HepG2 (cell line): ENCODE results near the gene DUOXA2. TPM values are rescaled to one million over a fixed set of nuclear protein-coding genes. Genes with fewer than 3 reads are reported as not detected.
A peak's percentile ranks its signal among the peaks of the same experiment; 100 is the strongest.

Experiments
- ATAC-seq: fragments of 200-7000 bp; cut with Tn5 transposase; 3 replicates; pipeline ENCODE4 v1.9.1; 2020; ENCODE audit warnings: mild to moderate bottlenecking, moderate library complexity
- BruUV-seq: library from RNA; stranded (reverse); fragments of 400-500 nt; replicated peaks from 2 replicates; lab custom pipeline; 2021; lab: Mats Ljungman, UMichigan
- CTCF ChIA-PET: fragments of 300-600 bp; formaldehyde crosslinking; extraction: SDS; loops from one replicate; lab custom pipeline; 2021; ENCODE audit warnings: low total read pairs, inconsistent platforms, low intra/inter-chr PET ratio; lab: Yijun Ruan, JAX
- POLR2A ChIA-PET: fragments of 350-600 bp; sonication (Branson Sonifier 250); formaldehyde crosslinking; loops from one replicate; lab custom pipeline; 2020; ENCODE audit warnings: antibody characterized with exemption, inconsistent platforms; lab: Yijun Ruan, JAX
- DNase-seq: peaks from one replicate; pipeline ENCODE4 v3.0.0-alpha.2; 2015; ENCODE audit warnings: low spot score
- FAIRE-seq: peaks from 3 replicates; lab custom pipeline; 2011; peaks lifted over from hg19 to GRCh38; lab: Jason Lieb, UNC
- H2AFZ ChIP-seq: one replicate; pipeline ENCODE4 v1.6.1; 2011; ENCODE audit warnings: low read length, inconsistent platforms
- H3K27ac ChIP-seq: fragments of 300-600 bp; 3 replicates; pipeline ENCODE4 v1.8.0; 2011; ENCODE audit warnings: mixed run types, mild to moderate bottlenecking, mixed read lengths, low read length, inconsistent platforms; ENCODE audit not compliant: insufficient read depth; ENCODE audit errors: extremely low read length
- H3K27me3 ChIP-seq, 2 experiments: fragments of 200-600 bp in 1 of 2; 2 replicates in 1 of 2; 3 replicates in 1 of 2; pipeline versions ENCODE4 v1.6.0 to v1.8.0; 2011; ENCODE audit warnings: low read length in 2 of 2, mild to moderate bottlenecking in 2 of 2, moderate library complexity in 2 of 2, inconsistent platforms in 1 of 2; ENCODE audit not compliant: insufficient read depth in 2 of 2, control insufficient read depth in 1 of 2
- H3K36me3 ChIP-seq, 2 experiments: fragments of 200-600 bp in 1 of 2; replicated peaks in 1 of 2; 2 replicates in 1 of 2; 3 replicates in 1 of 2; pipeline versions ENCODE4 v1.5.1 to v1.8.0; 2011; ENCODE audit warnings: low read length in 2 of 2, inconsistent platforms in 1 of 2; ENCODE audit not compliant: insufficient read depth in 2 of 2, control insufficient read depth in 1 of 2
- H3K4me1 ChIP-seq: 2 replicates; pipeline ENCODE4 v1.5.1; 2012; ENCODE audit warnings: low read length, inconsistent platforms; ENCODE audit not compliant: insufficient read depth
- H3K4me2 ChIP-seq: 2 replicates; pipeline ENCODE4 v1.6.0; 2011; ENCODE audit warnings: low read depth, low read length, inconsistent platforms
- H3K4me3 ChIP-seq, 3 experiments: fragments of 200-600 bp in 1 of 3; sonication (generic), shearing (Covaris generic) in 1 of 3; replicated peaks in 1 of 3; 2 replicates each; pipeline ENCODE4 v1.5.1; 2011 to 2016; ENCODE audit warnings: low read length in 3 of 3, inconsistent platforms in 2 of 3, low read depth in 2 of 3, mild to moderate bottlenecking in 2 of 3, control low read depth in 1 of 3, mixed read lengths in 1 of 3; ENCODE audit not compliant: insufficient read depth in 1 of 3
- H3K79me2 ChIP-seq: one replicate; pipeline ENCODE4 v1.6.1; 2011; ENCODE audit warnings: low read length, inconsistent platforms; ENCODE audit not compliant: insufficient read depth
- H3K9ac ChIP-seq: 2 replicates; pipeline ENCODE4 v1.6.0; 2011; ENCODE audit warnings: mild to moderate bottlenecking, low read depth, low read length, inconsistent platforms; ENCODE audit not compliant: insufficient read depth
- H3K9me3 ChIP-seq: 2 replicates; pipeline ENCODE4 v1.5.1; 2012; ENCODE audit warnings: mild to moderate bottlenecking, low read length
- H4K20me1 ChIP-seq: 2 replicates; pipeline ENCODE4 v1.6.0; 2011; ENCODE audit warnings: inconsistent platforms, mild to moderate bottlenecking, low read length, moderate library complexity; ENCODE audit not compliant: insufficient read depth
- GATAD1 ChIP-seq: IDR thresholded peaks from 2 replicates; pipeline ENCODE4 v1.6.1; 2016; ENCODE audit warnings: missing genetic modification reagents, missing compliant biosample characterization
- HDAC6 ChIP-seq: fragments of 200-600 bp; sonication (generic); IDR thresholded peaks from 2 replicates; pipeline ENCODE4 v1.7.0; 2017; ENCODE audit warnings: mild to moderate bottlenecking, antibody characterized with exemption, low read length, low read depth
- NR1H2 ChIP-seq: sonication (generic); formaldehyde crosslinking; IDR thresholded peaks from 2 replicates; pipeline ENCODE4 v1.8.1; 2022; ENCODE audit warnings: low read depth, missing genetic modification reagents, borderline replicate concordance
- SKI ChIP-seq: fragments of 450-650 bp; IDR thresholded peaks from one replicate; pipeline ENCODE4 v1.6.1; 2018; ENCODE audit warnings: mild to moderate bottlenecking; ENCODE audit not compliant: partially characterized antibody
- SMYD3 ChIP-seq: sonication (generic); formaldehyde crosslinking; IDR thresholded peaks from 2 replicates; pipeline ENCODE4 v1.8.1; 2023; ENCODE audit warnings: mild to moderate bottlenecking, missing genetic modification reagents
- SP2 ChIP-seq: sonication (generic); formaldehyde crosslinking; IDR thresholded peaks from 2 replicates; pipeline ENCODE4 v1.5.1; 2020; ENCODE audit warnings: mild to moderate bottlenecking, missing genetic modification reagents
- SP4 ChIP-seq: sonication (generic); formaldehyde crosslinking; IDR thresholded peaks from 2 replicates; pipeline ENCODE4 v1.8.1; 2023; ENCODE audit warnings: mild to moderate bottlenecking, missing genetic modification reagents
- WIZ ChIP-seq: sonication (generic); formaldehyde crosslinking; IDR thresholded peaks from 2 replicates; pipeline ENCODE4 v1.5.1; 2020; ENCODE audit warnings: mild to moderate bottlenecking, missing genetic modification reagents
- ZBTB21 ChIP-seq: sonication (generic); formaldehyde crosslinking; IDR thresholded peaks from 2 replicates; pipeline ENCODE4 v1.4.0; 2020; ENCODE audit warnings: missing genetic modification reagents
- ZBTB38 ChIP-seq: sonication (generic); formaldehyde crosslinking; IDR thresholded peaks from 2 replicates; pipeline ENCODE4 v1.5.1; 2020; ENCODE audit warnings: mild to moderate bottlenecking, missing genetic modification reagents
- ZNF224 ChIP-seq: sonication (generic); formaldehyde crosslinking; IDR thresholded peaks from 2 replicates; pipeline ENCODE4 v1.5.0; 2020; ENCODE audit warnings: mild to moderate bottlenecking, missing genetic modification reagents
- ZNF253 ChIP-seq: sonication (generic); formaldehyde crosslinking; IDR thresholded peaks from 2 replicates; pipeline ENCODE4 v1.8.0; 2022; ENCODE audit warnings: mild to moderate bottlenecking, missing genetic modification reagents, borderline replicate concordance
- ZNF574 ChIP-seq: sonication (generic); formaldehyde crosslinking; IDR thresholded peaks from 2 replicates; pipeline ENCODE4 v1.4.0; 2020; ENCODE audit warnings: missing genetic modification reagents
- ZNF597 ChIP-seq: sonication (generic); formaldehyde crosslinking; IDR thresholded peaks from 2 replicates; pipeline ENCODE4 v1.5.0; 2020; ENCODE audit warnings: missing genetic modification reagents
- ZNF720 ChIP-seq: sonication (generic); formaldehyde crosslinking; IDR thresholded peaks from 2 replicates; pipeline ENCODE4 v1.4.0; 2020; ENCODE audit warnings: missing genetic modification reagents
- ZNF772 ChIP-seq: sonication (generic); formaldehyde crosslinking; IDR thresholded peaks from 2 replicates; pipeline ENCODE4 v1.5.0; 2020; ENCODE audit warnings: mild to moderate bottlenecking, missing genetic modification reagents
- ZNF777 ChIP-seq: sonication (generic); formaldehyde crosslinking; IDR thresholded peaks from 2 replicates; pipeline ENCODE4 v1.4.0; 2020; ENCODE audit warnings: missing genetic modification reagents
- ZNF788 ChIP-seq: sonication (generic); formaldehyde crosslinking; IDR thresholded peaks from 2 replicates; pipeline ENCODE4 v1.5.0; 2020; ENCODE audit warnings: mild to moderate bottlenecking, missing genetic modification reagents, borderline replicate concordance
- ZSCAN25 ChIP-seq: sonication (generic); formaldehyde crosslinking; IDR thresholded peaks from 2 replicates; pipeline ENCODE4 v1.8.0; 2022; ENCODE audit warnings: mild to moderate bottlenecking, missing genetic modification reagents
- WGBS: methylation state at CpG from one replicate; pipeline ENCODE4 v1.1.6; 2017; ENCODE audit warnings: low lambda C conversion rate; 5-methylcytosine and 5-hydroxymethylcytosine counted together
- in situ Hi-C: cut with HindIII; loops from 2 replicates; pipeline ENCODE4 v1.10.0; 2017; ENCODE audit warnings: low pct_unique_long_range_greater_than_20kb; ENCODE audit not compliant: extremely low pct_ligation_motif_present
- intact Hi-C: fragments of 100-400 bp; cut with micrococcal nuclease; formaldehyde crosslinking; loops from one replicate; pipeline ENCODE4 v1.10.0; 2022; ENCODE audit not compliant: unreplicated experiment
- polyA plus RNA-seq, 8 experiments: library from polyadenylated mRNA; depleted of rRNA in 3 of 8; stranded (reverse) in 7 of 8; unstranded in 1 of 8; fragments of >200 nt; fragmentation: Illumina TruSeq in 4 of 8; extraction: Trizol in 4 of 8; gene quantifications; 2 replicates each; pipeline versions ENCODE4 v1.2.1 to v1.2.3, GENCODE V29; 2011 to 2016; ENCODE audit warnings: low read depth in 4 of 8, missing spikeins in 1 of 8, mixed read lengths in 1 of 8; ENCODE audit not compliant: insufficient read depth in 1 of 8
- total RNA-seq, 5 experiments: library from RNA; depleted of rRNA; stranded (reverse); fragments of >200 nt; fragmentation: Illumina TruSeq; extraction: Trizol; gene quantifications; 2 replicates each; pipeline ENCODE4 v1.2.3, GENCODE V29; 2016; ENCODE audit warnings: low read depth in 1 of 5
- TF ChIP-seq, protein P1 (sequence below): sonication (generic); formaldehyde crosslinking; IDR thresholded peaks from 2 replicates; pipeline ENCODE4 v1.8.0; 2022; ENCODE audit warnings: mild to moderate bottlenecking, missing genetic modification reagents; ENCODE audit not compliant: insufficient replicate concordance
- TF ChIP-seq, protein P2 (sequence below): sonication (generic); formaldehyde crosslinking; IDR thresholded peaks from 2 replicates; pipeline ENCODE4 v1.4.0; 2020; ENCODE audit warnings: mild to moderate bottlenecking, missing genetic modification reagents

The DUOXA2 gene
- total and polyA plus RNA-seq, 2 of the 13 experiments (the other 11 are each of a cell fraction or from before 2014, with no cell fraction given) = 0.32 TPM; not detected in 1

- no peak overlapping the region for H2AFZ ChIP-seq
- H3K4me1 ChIP-seq = peaks cover 41% of the 10 kb centered on the region
- BruUV-seq = no TSS peak
- peak; percentile 7 for ATAC-seq
- H3K27ac ChIP-seq = no peak overlapping the region
- ChIA-PET POLR2A (interaction anchor here (0.9 to 1.9 kb wide), 7 partner anchors 24 to 239 kb away, joined by 3 to 12 read pairs (median 5); partner anchors contain the start of gene SHF), CTCF (interaction anchor here (0.7 to 2.3 kb wide), 5 partner anchors 41 to 294 kb away, joined by 3 to 16 read pairs (median 4); no protein-coding TSS in a partner anchor)
- no peaks in the 10 kb centered on the region for H3K9me3 ChIP-seq
- no peak overlapping the region; a peak in 1 of 6 replicates for H3K4me3 ChIP-seq
- H3K4me2 ChIP-seq = peak overlapping the region; percentile 38; the same call in 1 of the 2 replicates
- H3K36me3 ChIP-seq = no peaks in the 10 kb centered on the region
- no peak for FAIRE-seq
- H3K27me3 ChIP-seq = no peaks in the 10 kb centered on the region
- DNase-seq = no peak
- H4K20me1 ChIP-seq = no peaks in the 10 kb centered on the region
- no peak overlapping the region for H3K9ac ChIP-seq
- intact Hi-C loops = loop anchor here (2.0 to 5.0 kb wide), 3 partner anchors 37 to 294 kb away; a partner anchor contains a TSS
- no peaks in the 10 kb centered on the region for H3K79me2 ChIP-seq
- 34% methylated on average over 7 of the region's 9 CpGs for WGBS
- in situ Hi-C loops = loop anchor here (5.0 kb wide), 2 partner anchors 99 to 239 kb away; a partner anchor contains a TSS
- TF ChIP-seq ZNF772 (CRISPR knock-in tag) (no peak), GATAD1 (0 out of 2 replicates have a peak, but pooled peaks have one; percentile 3), ZNF224 (CRISPR knock-in tag) (no peak), SP4 (CRISPR knock-in tag) (peak; percentile 9; the same call in 1 of the 2 replicates), ZBTB38 (CRISPR knock-in tag) (no peak), ZBTB21 (CRISPR knock-in tag) (no peak), ZNF597 (CRISPR knock-in tag) (no peak), ZNF777 (no peak), SP2 (peak; percentile 3; the same call in 1 of the 2 replicates), ZNF720 (CRISPR knock-in tag) (no peak), ZNF253 (no peak), SKI (no peak), WIZ (no peak), ZSCAN25 (peak; percentile 30; the same call in 1 of the 2 replicates), NR1H2 (CRISPR knock-in tag) (0 out of 2 replicates have a peak, but pooled peaks have one; percentile 55), ZNF574 (CRISPR knock-in tag) (no peak), SMYD3 (CRISPR knock-in tag) (no peak), HDAC6 (no peak), ZNF788 (CRISPR knock-in tag) (no peak)
- TF ChIP-seq, protein P1, sequence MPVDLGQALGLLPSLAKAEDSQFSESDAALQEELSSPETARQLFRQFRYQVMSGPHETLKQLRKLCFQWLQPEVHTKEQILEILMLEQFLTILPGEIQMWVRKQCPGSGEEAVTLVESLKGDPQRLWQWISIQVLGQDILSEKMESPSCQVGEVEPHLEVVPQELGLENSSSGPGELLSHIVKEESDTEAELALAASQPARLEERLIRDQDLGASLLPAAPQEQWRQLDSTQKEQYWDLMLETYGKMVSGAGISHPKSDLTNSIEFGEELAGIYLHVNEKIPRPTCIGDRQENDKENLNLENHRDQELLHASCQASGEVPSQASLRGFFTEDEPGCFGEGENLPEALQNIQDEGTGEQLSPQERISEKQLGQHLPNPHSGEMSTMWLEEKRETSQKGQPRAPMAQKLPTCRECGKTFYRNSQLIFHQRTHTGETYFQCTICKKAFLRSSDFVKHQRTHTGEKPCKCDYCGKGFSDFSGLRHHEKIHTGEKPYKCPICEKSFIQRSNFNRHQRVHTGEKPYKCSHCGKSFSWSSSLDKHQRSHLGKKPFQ (CRISPR knock-in tag) = no peak
- TF ChIP-seq, protein P2, sequence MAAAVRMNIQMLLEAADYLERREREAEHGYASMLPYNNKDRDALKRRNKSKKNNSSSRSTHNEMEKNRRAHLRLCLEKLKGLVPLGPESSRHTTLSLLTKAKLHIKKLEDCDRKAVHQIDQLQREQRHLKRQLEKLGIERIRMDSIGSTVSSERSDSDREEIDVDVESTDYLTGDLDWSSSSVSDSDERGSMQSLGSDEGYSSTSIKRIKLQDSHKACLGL (CRISPR knock-in tag) = no peak
Observed at GRCh38 chr15:45163508-45163856, 49.4 kb downstream of the DUOXA2 start.
